LoVo (cell line): ENCODE measurements around the gene KBTBD2.
"Not testable (repeated sequence)": the region's sequence is repeated elsewhere in the genome, so short reads cannot be mapped to it uniquely, and the experiment has no call there.

Experiments
- DNase-seq: peaks from one replicate; pipeline ENCODE4 v3.0.0-alpha.2; 2016; ENCODE audit warnings: low spot score

Gene KBTBD2

GRCh38 chr7:32855837-32856775 is 35.5 kb downstream of the KBTBD2 start:
- DNase-seq: not testable (repeated sequence)

- not testable (repeated sequence) for DNase-seq
These were observed 40.9 kb downstream of the KBTBD2 start for GRCh38 chr7:32850654-32851053.

GRCh38 chr7:32848655-32849054 is 42.9 kb downstream of the KBTBD2 start:
- DNase-seq: not testable (repeated sequence)

- DNase-seq: peak; percentile 88
These were observed 44.8 kb downstream of the KBTBD2 start for GRCh38 chr7:32846630-32847225.

- DNase-seq: not testable (repeated sequence)
These were observed 46.8 kb downstream of the KBTBD2 start for GRCh38 chr7:32844748-32845147.

- DNase-seq: not testable (repeated sequence)
These were observed 47.8 kb downstream of the KBTBD2 start for GRCh38 chr7:32843763-32844162.

GRCh38 chr7:32839846-32840245 is 51.7 kb downstream of the KBTBD2 start:
- DNase-seq: not testable (repeated sequence)

- not testable (repeated sequence) for DNase-seq
These were observed 62.4 kb downstream of the KBTBD2 start for GRCh38 chr7:32828996-32829752.
